Measurements from ENCODE around the gene TOMM40.
"Not testable (repeated sequence)": the region's sequence is repeated elsewhere in the genome, so short reads cannot be mapped to it uniquely, and the experiment has no call there.

Gene TOMM40

DNA sequence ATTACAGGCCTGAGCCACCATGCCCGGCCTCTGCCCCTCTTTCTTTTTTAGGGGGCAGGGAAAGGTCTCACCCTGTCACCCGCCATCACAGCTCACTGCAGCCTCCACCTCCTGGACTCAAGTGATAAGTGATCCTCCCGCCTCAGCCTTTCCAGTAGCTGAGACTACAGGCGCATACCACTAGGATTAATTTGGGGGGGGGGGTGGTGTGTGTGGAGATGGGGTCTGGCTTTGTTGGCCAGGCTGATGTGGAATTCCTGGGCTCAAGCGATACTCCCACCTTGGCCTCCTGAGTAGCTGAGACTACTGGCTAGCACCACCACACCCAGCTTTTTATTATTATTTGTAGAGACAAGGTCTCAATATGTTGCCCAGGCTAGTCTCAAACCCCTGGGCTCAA lies 18.7 kb downstream of the TOMM40 start:
- Histone ChIP-seq H4K20me1 (ENCODE audit: insufficient read depth, low read length, poor library complexity, severe bottlenecking) (no peaks in the 10 kb centered on the region), H3K4me1 (ENCODE audit: insufficient read depth, low read length, poor library complexity, severe bottlenecking) (no peaks in the 10 kb centered on the region), H3K9ac (ENCODE audit: low read depth, low read length, poor library complexity, severe bottlenecking) (no peak overlapping the region), H2AFZ (ENCODE audit: low read length) (no peak overlapping the region), H3K9me2 (replicated peaks; ENCODE audit: low read depth, low read length) (no peaks in the 10 kb centered on the region), H3K4me2 (ENCODE audit: low read depth, low read length, poor library complexity, severe bottlenecking) (no peak overlapping the region), H3F3A (ENCODE audit: low read depth) (no peaks in the 10 kb centered on the region), H3K36me3 (ENCODE audit: insufficient read depth, low read length) (no peaks in the 10 kb centered on the region), H3K9me3 (ENCODE audit: insufficient read depth, low read depth, low read length) (no peaks in the 10 kb centered on the region), H3K79me2 (ENCODE audit: insufficient read depth, low read length) (no peaks in the 10 kb centered on the region), H3K4me3 (ENCODE audit: low read length, poor library complexity, severe bottlenecking) (no peak overlapping the region), H3K27me3 (ENCODE audit: insufficient read depth, low read length, poor library complexity, severe bottlenecking) (no peaks in the 10 kb centered on the region)
- TF ChIP-seq, protein P1, sequence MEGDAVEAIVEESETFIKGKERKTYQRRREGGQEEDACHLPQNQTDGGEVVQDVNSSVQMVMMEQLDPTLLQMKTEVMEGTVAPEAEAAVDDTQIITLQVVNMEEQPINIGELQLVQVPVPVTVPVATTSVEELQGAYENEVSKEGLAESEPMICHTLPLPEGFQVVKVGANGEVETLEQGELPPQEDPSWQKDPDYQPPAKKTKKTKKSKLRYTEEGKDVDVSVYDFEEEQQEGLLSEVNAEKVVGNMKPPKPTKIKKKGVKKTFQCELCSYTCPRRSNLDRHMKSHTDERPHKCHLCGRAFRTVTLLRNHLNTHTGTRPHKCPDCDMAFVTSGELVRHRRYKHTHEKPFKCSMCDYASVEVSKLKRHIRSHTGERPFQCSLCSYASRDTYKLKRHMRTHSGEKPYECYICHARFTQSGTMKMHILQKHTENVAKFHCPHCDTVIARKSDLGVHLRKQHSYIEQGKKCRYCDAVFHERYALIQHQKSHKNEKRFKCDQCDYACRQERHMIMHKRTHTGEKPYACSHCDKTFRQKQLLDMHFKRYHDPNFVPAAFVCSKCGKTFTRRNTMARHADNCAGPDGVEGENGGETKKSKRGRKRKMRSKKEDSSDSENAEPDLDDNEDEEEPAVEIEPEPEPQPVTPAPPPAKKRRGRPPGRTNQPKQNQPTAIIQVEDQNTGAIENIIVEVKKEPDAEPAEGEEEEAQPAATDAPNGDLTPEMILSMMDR (conservative IDR thresholded peaks at IDR 0.05; ENCODE audit: low read length) = no peak
- TF ChIP-seq EZH2phosphoT487 (IDR thresholded peaks at IDR 0.05; ENCODE audit: borderline replicate concordance) = no peak

- H3K9me3 ChIP-seq (ENCODE audit: insufficient read depth, low read depth, low read length); H3K4me1 ChIP-seq (ENCODE audit: insufficient read depth, low read length, poor library complexity, severe bottlenecking); H2AFZ ChIP-seq (ENCODE audit: low read length); H3K36me3 ChIP-seq (ENCODE audit: insufficient read depth, low read length); H3K4me2 ChIP-seq (ENCODE audit: low read depth, low read length, poor library complexity, severe bottlenecking); H3F3A ChIP-seq (ENCODE audit: low read depth); H3K4me3 ChIP-seq (ENCODE audit: low read length, poor library complexity, severe bottlenecking); H3K9ac ChIP-seq (ENCODE audit: low read depth, low read length, poor library complexity, severe bottlenecking); H3K9me2 ChIP-seq (replicated peaks; ENCODE audit: low read depth, low read length); H4K20me1 ChIP-seq (ENCODE audit: insufficient read depth, low read length, poor library complexity, severe bottlenecking); H3K79me2 ChIP-seq (ENCODE audit: insufficient read depth, low read length); H3K27me3 ChIP-seq (ENCODE audit: insufficient read depth, low read length, poor library complexity, severe bottlenecking): not testable (repeated sequence)
Measured at GRCh38 chr19:44911896-44912295, 20.8 kb downstream of the TOMM40 start.

- H3K9me3 ChIP-seq (ENCODE audit: insufficient read depth, low read depth, low read length) = no peaks in the 10 kb centered on the region
- H4K20me1 ChIP-seq (ENCODE audit: insufficient read depth, low read length, poor library complexity, severe bottlenecking) = no peaks in the 10 kb centered on the region
- H3K36me3 ChIP-seq (ENCODE audit: insufficient read depth, low read length) = no peaks in the 10 kb centered on the region
- H3K9ac ChIP-seq (ENCODE audit: low read depth, low read length, poor library complexity, severe bottlenecking) = no peak overlapping the region
- no peaks in the 10 kb centered on the region for H3F3A ChIP-seq (ENCODE audit: low read depth)
- no peaks in the 10 kb centered on the region for H3K27me3 ChIP-seq (ENCODE audit: insufficient read depth, low read length, poor library complexity, severe bottlenecking)
- H3K4me2 ChIP-seq (ENCODE audit: low read depth, low read length, poor library complexity, severe bottlenecking) = no peak overlapping the region
- no peaks in the 10 kb centered on the region for H3K79me2 ChIP-seq (ENCODE audit: insufficient read depth, low read length)
- no peaks in the 10 kb centered on the region for H3K4me1 ChIP-seq (ENCODE audit: insufficient read depth, low read length, poor library complexity, severe bottlenecking)
- TF ChIP-seq, protein P1 (conservative IDR thresholded peaks at IDR 0.05; ENCODE audit: low read length) = no peak
- TF ChIP-seq EZH2phosphoT487 (IDR thresholded peaks at IDR 0.05; ENCODE audit: borderline replicate concordance) = no peak
- H2AFZ ChIP-seq (ENCODE audit: low read length) = no peak overlapping the region
- H3K9me2 ChIP-seq (replicated peaks; ENCODE audit: low read depth, low read length) = no peaks in the 10 kb centered on the region
- no peak overlapping the region for H3K4me3 ChIP-seq (ENCODE audit: low read length, poor library complexity, severe bottlenecking)
Measured at GRCh38 chr19:44912854-44913253, 21.8 kb downstream of the TOMM40 start.

DNA sequence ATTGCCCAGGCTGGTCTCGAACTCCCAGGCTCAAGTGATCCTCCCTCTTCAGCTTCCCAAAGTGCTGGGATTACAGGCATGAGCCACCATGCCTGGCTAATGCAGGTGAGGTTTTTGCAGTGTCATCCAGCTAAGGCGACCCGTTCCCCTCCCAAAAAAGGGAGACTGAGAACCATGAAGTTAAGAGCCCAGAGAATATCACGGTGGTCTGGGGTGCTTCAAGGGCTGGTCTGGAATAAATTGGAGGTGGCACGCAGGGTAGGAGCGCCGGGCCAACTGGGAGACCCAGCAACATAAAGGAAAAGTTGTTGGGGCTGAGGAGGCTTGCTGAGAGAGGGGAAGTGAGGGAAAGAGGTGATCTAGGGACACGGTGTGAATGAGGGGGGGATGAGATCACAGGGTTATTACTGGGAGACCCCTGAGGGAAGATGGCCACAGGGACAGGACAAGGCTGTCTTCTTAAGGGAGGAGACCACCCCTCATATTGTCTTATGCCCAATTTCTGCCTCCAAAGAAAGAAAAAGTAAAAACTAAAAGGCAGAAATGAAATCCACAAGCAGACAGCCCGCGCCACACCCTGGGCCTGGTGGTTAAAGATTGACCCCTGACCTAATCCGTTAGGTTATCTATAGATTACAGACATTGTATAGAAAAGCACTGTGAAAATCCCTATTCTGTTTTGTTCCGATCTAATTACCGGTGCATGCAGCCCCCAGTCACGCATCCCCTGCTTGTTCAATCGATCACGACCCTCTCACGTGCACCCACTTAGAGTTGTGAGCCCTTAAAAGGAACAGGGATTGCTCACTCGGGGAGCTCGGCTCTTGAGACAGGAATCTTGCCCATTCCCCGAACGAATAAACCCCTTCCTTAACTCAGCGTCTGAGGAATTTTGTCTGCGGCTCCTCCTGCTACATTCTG lies 22.7 kb downstream of the TOMM40 start:
- not testable (repeated sequence) for H3K79me2 ChIP-seq (ENCODE audit: insufficient read depth, low read length); H3F3A ChIP-seq (ENCODE audit: low read depth); H3K27me3 ChIP-seq (ENCODE audit: insufficient read depth, low read length, poor library complexity, severe bottlenecking); H3K9me2 ChIP-seq (replicated peaks; ENCODE audit: low read depth, low read length); H3K4me3 ChIP-seq (ENCODE audit: low read length, poor library complexity, severe bottlenecking); H4K20me1 ChIP-seq (ENCODE audit: insufficient read depth, low read length, poor library complexity, severe bottlenecking); H3K4me1 ChIP-seq (ENCODE audit: insufficient read depth, low read length, poor library complexity, severe bottlenecking); H3K36me3 ChIP-seq (ENCODE audit: insufficient read depth, low read length); H3K9ac ChIP-seq (ENCODE audit: low read depth, low read length, poor library complexity, severe bottlenecking); H3K4me2 ChIP-seq (ENCODE audit: low read depth, low read length, poor library complexity, severe bottlenecking); H3K9me3 ChIP-seq (ENCODE audit: insufficient read depth, low read depth, low read length)
- H2AFZ ChIP-seq (ENCODE audit: low read length) = peak overlapping the region; percentile 96; the same call in 1 of the 2 replicates

DNA sequence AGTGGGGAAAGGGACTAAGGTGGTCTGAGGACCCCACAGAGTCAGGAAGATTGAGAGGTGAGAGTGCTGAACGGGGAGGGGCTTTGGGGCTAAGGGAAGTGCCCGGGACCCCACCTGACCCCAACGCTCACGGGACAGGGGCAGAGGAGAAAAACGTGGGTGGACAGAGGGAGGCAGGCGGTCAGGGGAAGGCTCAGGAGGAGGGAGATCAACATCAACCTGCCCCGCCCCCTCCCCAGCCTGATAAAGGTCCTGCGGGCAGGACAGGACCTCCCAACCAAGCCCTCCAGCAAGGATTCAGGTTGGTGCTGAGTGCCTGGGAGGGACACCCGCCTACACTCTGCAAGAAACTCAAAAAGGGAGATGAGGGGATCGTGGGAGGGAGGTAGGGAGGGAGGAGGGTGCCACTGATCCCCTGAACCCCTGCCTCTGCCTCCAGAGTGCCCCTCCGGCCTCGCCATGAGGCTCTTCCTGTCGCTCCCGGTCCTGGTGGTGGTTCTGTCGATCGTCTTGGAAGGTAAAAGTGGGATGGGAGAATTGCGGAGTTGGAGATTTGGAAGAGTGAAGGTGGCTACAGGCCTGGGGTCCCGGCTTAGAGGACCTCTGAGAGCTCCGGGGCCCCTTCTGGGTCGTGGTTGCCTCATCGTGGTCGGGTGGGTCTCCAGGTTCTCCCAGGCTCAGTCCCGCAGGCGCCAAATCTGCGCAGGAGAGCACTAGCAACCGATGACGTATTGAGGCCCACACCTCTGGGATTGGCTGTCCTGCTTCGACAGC lies 23.6 kb downstream of the TOMM40 start, which contains the start of gene APOC1:
Gene APOC1, plus strand, starts transcription at position 176 of the 774 bp plus-strand sequence. Its CDS starts 284 bp downstream, at position 460.
- H3K9me2 ChIP-seq (replicated peaks; ENCODE audit: low read depth, low read length); H4K20me1 ChIP-seq (ENCODE audit: insufficient read depth, low read length, poor library complexity, severe bottlenecking); H3K4me1 ChIP-seq (ENCODE audit: insufficient read depth, low read length, poor library complexity, severe bottlenecking); H3F3A ChIP-seq (ENCODE audit: low read depth); H3K36me3 ChIP-seq (ENCODE audit: insufficient read depth, low read length); H3K27me3 ChIP-seq (ENCODE audit: insufficient read depth, low read length, poor library complexity, severe bottlenecking); H3K9me3 ChIP-seq (ENCODE audit: insufficient read depth, low read depth, low read length); H3K79me2 ChIP-seq (ENCODE audit: insufficient read depth, low read length); H3K9ac ChIP-seq (ENCODE audit: low read depth, low read length, poor library complexity, severe bottlenecking): not testable (repeated sequence)
- Histone ChIP-seq H2AFZ (ENCODE audit: low read length) (peak within 1 kb of the TSS; percentile 96), H3K4me3 (ENCODE audit: low read length, poor library complexity, severe bottlenecking) (peak within 1 kb of the TSS; percentile 67), H3K4me2 (ENCODE audit: low read depth, low read length, poor library complexity, severe bottlenecking) (peak within 1 kb of the TSS; percentile 73)

Measured in Loucy (cell line).